Activated CD8-positive, alpha-beta T cell treated with anti-CD3 and anti-CD28 coated beads, Interleukin-2, amount 10 ng/mL, durations not matched to agents 7 days and 5 days (primary cell): ENCODE results near the gene UBFD1. TPM values are rescaled to one million over a fixed set of nuclear protein-coding genes. Genes with fewer than 3 reads are reported as not detected.
A peak's percentile ranks its signal among the peaks of the same experiment; 100 is the strongest.
"Not testable (repeated sequence)": the region's sequence is repeated elsewhere in the genome, so short reads cannot be mapped to it uniquely, and the experiment has no call there.

Experiments used
- ATAC-seq: fragments of 150-1000 bp; cut with Tn5 transposase; one replicate; pipeline ENCODE4 v1.10.0; 2021; ENCODE audit warnings: moderate library complexity
- CTCF ChIA-PET: fragments of 350-600 bp; sonication (Branson Sonifier 250); formaldehyde crosslinking; loops from one replicate; lab custom pipeline; 2021; ENCODE audit warnings: antibody characterized with exemption; lab: Charles Lee
- POLR2A ChIA-PET: fragments of 350-600 bp; sonication (Branson Sonifier 250); formaldehyde crosslinking; loops from one replicate; lab custom pipeline; 2021; ENCODE audit warnings: antibody characterized with exemption; lab: Charles Lee
- DNase-seq: peaks from one replicate; pipeline ENCODE4 v3.0.0-alpha.2; 2020
- H3K27ac Mint-ChIP-seq: one replicate; pipeline ENCODE4 v1.8.0; 2021; ENCODE audit warnings: mild to moderate bottlenecking, mixed read lengths
- H3K27me3 Mint-ChIP-seq: one replicate; pipeline ENCODE4 v1.8.0; 2021; ENCODE audit warnings: low read depth, mixed read lengths
- H3K36me3 Mint-ChIP-seq: one replicate; pipeline ENCODE4 v1.8.0; 2021; ENCODE audit warnings: low read depth, mixed read lengths
- H3K4me1 Mint-ChIP-seq: one replicate; pipeline ENCODE4 v1.8.0; 2021; ENCODE audit warnings: low read depth, mixed read lengths
- H3K4me3 Mint-ChIP-seq: one replicate; pipeline ENCODE4 v1.8.0; 2021; ENCODE audit warnings: mild to moderate bottlenecking, mixed read lengths
- H3K9me3 Mint-ChIP-seq: one replicate; pipeline ENCODE4 v1.8.0; 2022; ENCODE audit warnings: mixed read lengths; ENCODE audit not compliant: insufficient read depth
- total RNA-seq, 2 experiments: library from RNA; stranded (reverse); gene quantifications; one replicate each; pipeline ENCODE4 v1.2.3, GENCODE V29; 2021

Gene UBFD1, protein sequence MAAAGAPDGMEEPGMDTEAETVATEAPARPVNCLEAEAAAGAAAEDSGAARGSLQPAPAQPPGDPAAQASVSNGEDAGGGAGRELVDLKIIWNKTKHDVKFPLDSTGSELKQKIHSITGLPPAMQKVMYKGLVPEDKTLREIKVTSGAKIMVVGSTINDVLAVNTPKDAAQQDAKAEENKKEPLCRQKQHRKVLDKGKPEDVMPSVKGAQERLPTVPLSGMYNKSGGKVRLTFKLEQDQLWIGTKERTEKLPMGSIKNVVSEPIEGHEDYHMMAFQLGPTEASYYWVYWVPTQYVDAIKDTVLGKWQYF
- total RNA-seq = 10 to 100 TPM; 40.2 to 46.3 TPM

DNA sequence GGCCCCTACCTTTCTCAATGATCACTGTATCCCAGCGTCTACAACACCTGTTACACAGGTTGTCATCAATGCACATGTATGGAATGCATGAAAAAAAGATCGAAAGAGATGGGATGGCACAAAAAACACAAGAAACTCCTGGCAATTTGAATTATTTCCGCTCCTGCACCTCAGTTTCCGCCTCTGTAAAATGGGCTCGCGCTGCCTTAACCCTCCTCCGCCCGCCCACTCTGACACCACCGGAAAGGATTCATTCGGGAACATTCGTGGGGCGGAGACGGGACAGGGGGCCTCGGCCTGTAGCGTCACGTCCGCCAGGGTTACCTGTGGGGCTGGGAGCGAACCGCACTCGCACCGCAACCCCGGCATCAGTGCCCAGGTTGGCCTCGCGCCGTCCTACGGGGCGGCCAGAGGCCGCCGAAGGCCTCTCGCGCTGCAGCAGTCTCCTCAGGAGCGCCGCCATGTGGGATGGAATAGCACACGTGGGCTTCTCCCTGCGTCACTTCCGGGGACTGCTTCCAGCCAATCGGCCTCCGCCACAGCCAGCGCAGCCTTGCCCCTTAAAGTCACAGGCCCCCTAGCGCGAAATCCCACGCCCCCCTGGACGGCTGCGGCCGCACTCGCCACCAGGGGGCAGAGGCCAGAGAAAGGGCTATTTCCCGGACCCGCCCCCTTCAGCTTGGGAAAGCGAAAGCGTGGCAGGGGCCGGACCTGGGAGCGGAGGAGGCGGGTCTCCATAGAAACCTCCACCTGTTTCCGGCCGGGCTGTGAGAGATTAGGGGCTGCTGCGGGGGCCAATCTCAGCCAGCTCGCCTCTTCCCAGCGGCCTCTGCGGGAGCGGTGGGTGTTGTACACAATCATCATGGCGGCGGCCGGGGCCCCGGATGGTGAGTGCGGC lies at the start of gene UBFD1, which contains the start of gene EARS2:
UBFD1 (plus strand) TSS at position 847 of the 898 bp plus-strand sequence; CDS start at position 863, 16 bp downstream.
EARS2 (minus strand) TSS at position 470 of the 898 bp plus-strand sequence; CDS start at position 463, 7 bp downstream.
- ATAC-seq = peak; percentile 92
- ChIA-PET POLR2A (interaction anchor here (0.6 to 1.5 kb wide), 6 partner anchors 23 to 123 kb away, joined by 3 read pairs; partner anchors contain the start of genes GGA2 and NDUFAB1), CTCF (interaction anchor here (1.0 to 2.4 kb wide), 6 partner anchors 18 to 121 kb away, joined by 3 to 12 read pairs (median 4); no protein-coding TSS in a partner anchor)
- no peaks in the 10 kb centered on the region for H3K9me3 Mint-ChIP-seq
- H3K27me3 Mint-ChIP-seq = no peaks in the 10 kb centered on the region
- H3K36me3 Mint-ChIP-seq = peaks cover 22% of the 10 kb centered on the region
- H3K27ac Mint-ChIP-seq = peak within 1 kb of the TSS; percentile 94
- DNase-seq = peak; percentile 98
- H3K4me1 Mint-ChIP-seq = peaks cover 35% of the 10 kb centered on the region
- H3K4me3 Mint-ChIP-seq = peak within 1 kb of the TSS; percentile 95

DNA sequence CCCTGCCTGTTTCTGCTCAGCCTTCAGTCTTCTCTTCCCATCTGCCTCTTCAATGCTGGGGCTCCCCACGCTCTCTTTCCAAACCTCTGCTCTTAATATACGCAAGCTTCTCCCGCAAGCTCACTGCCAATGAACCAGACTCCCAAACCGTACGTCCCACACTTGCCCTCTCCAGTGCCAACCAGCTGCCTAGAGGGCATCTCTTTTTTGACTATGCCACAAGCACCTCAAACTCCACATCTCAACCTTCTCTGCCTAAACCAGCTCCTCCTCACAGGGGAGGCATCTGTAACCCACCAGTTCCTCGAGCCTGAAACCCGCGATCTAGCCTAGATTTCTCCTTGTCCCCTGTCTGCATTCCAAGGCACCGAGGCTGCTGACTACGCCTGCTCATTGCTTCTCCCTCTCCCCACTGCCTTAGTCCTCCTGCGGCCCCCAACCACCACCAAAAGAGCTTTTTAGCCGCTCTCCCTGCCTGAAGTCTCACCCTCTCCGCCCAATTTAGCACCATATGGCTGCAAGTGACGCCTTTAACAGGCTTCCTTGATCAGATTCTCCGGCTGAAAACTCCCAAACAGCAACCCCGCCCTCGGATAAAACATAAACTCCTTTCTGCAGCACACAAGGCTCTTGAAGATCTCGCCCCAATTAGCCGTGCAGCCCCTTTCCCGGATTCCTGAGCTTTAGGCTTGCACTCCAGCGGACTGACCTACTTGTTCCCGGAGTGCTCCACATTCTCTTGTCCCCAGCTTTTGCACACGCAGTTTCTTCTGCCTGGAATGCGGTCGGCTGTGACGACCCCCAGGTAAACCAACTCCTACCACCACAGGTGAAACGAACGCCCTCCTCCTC lies 48.7 kb upstream of the UBFD1 start:
- Mint-ChIP-seq H3K4me1 (peaks cover 71% of the 10 kb centered on the region), H3K27ac (peak overlapping the region; percentile 47), H3K27me3 (no peaks in the 10 kb centered on the region), H3K9me3 (no peaks in the 10 kb centered on the region), H3K36me3 (peaks cover 32% of the 10 kb centered on the region), H3K4me3 (peak overlapping the region; percentile 93)
- POLR2A ChIA-PET = interaction anchor here (1.2 to 1.4 kb wide), 2 partner anchors 49 to 117 kb away, joined by 3 read pairs; partner anchors contain the start of genes EARS2 and UBFD1
- DNase-seq = no peak
- no peak for ATAC-seq
- CTCF ChIA-PET = interaction anchor here (1.1 kb wide), 1 partner anchor 75 kb away, joined by 3 read pairs; no protein-coding TSS in a partner anchor

DNA sequence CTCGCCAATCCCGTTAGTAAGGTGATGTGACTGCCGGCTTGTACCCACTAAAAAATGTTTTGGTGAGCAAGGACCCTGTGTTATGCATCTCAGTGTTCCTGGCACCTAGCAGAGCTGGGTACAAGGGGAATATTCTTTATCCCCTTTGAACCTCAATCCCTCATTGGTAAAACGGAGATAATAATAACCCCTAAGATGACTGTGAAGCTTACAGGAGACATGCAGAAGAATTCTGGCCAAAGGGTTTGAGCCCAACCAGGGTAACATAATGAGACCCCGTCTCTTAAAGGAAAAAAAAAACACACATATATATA lies 48.1 kb upstream of the UBFD1 start:
- Mint-ChIP-seq H3K4me1 (peaks cover 71% of the 10 kb centered on the region), H3K9me3 (no peaks in the 10 kb centered on the region), H3K36me3 (peaks cover 34% of the 10 kb centered on the region)

DNA sequence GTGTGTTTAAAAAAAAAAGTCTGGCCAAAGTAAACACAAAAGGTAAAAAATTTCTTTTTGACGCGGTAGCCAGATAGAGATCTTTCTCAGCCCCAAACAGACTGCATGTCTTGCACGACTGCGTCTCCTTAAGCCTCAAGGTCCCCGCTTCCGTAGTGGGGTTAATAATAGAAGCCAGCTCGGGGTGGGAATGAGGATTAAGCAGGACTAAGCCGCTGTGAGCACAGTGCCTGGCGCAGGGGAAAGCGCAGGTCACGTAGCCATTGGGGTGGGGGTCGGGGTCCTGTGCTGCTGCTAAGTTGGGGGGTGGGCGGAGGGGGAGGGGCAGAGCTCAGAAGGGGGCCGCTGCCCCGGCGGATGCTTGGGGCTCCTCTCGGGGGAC lies 47.8 kb upstream of the UBFD1 start:
- peaks cover 37% of the 10 kb centered on the region for H3K36me3 Mint-ChIP-seq
- DNase-seq (peak; percentile 62), ATAC-seq (peak; percentile 56)
- H3K27me3 Mint-ChIP-seq = no peaks in the 10 kb centered on the region
- H3K4me1 Mint-ChIP-seq = peaks cover 71% of the 10 kb centered on the region
- no peaks in the 10 kb centered on the region for H3K9me3 Mint-ChIP-seq
- ChIA-PET CTCF (interaction anchor here (0.7 to 1.1 kb wide), 4 partner anchors 9 to 76 kb away, joined by 3 to 4 read pairs (median 3); no protein-coding TSS in a partner anchor), POLR2A (interaction anchor here (1.2 to 1.4 kb wide), 3 partner anchors 12 to 116 kb away, joined by 3 read pairs; partner anchors contain the start of genes EARS2 and UBFD1)
- peak overlapping the region; percentile 91 for H3K27ac Mint-ChIP-seq
- peak overlapping the region; percentile 93 for H3K4me3 Mint-ChIP-seq

More for the DNA sequence above, 48.1 kb upstream of the UBFD1 start:
- POLR2A ChIA-PET = interaction anchor here (1.2 to 1.4 kb wide), 3 partner anchors 13 to 116 kb away, joined by 3 read pairs; partner anchors contain the start of genes EARS2 and UBFD1
- CTCF ChIA-PET = interaction anchor here (0.7 to 1.1 kb wide), 2 partner anchors 74 to 76 kb away, joined by 3 read pairs; no protein-coding TSS in a partner anchor
- no peaks in the 10 kb centered on the region for H3K27me3 Mint-ChIP-seq
- DNase-seq = no peak
- peak overlapping the region; percentile 93 for H3K4me3 Mint-ChIP-seq
- H3K27ac Mint-ChIP-seq = peak overlapping the region; percentile 47
- ATAC-seq = no peak

DNA sequence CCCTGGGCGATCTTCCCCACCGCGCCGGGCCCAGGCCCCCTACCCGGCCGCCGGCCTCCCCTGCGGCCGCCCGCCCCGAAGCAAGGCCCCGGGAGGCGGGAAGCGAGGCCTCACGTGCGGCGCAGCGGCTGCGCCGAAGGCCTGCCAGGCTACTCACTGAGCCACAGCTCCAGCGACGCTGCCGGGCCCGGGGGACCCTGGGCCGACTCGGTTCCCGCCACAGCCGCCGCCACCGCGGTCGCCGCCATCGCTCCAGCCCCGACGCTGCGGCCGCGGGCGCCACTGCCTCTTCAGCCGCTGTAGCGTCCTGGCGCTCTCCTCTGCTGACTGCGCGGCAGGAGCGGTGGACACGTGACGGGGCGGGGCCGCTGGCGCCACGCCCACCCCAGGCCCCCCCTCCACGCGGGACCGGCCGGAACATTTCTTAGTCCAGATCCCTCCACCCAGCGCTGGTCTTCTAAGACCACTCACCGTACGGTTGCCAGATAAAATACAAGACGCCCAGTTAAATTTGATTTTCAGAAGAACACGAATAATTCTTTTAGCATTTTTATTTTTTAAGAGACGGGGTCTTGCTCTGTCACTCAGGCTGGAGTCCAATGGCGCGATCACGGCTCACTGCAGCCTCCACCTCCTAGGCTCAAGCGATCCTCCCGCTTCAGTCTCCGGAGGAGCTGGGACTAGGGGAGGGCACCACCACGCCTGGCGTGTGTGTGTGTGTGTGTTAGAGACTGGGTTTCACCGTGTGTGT lies 47.2 kb upstream of the UBFD1 start, which contains the start of gene GGA2:
GGA2 (minus strand) TSS at position 331 of the 751 bp plus-strand sequence; CDS start at position 248, 83 bp downstream.
- peak; percentile 83 for DNase-seq
- Mint-ChIP-seq H3K4me3 (peak within 1 kb of the TSS; percentile 93), H3K27ac (peak within 1 kb of the TSS; percentile 91), H3K4me1 (peaks cover 71% of the 10 kb centered on the region), H3K27me3 (no peaks in the 10 kb centered on the region), H3K9me3 (no peaks in the 10 kb centered on the region), H3K36me3 (peaks cover 38% of the 10 kb centered on the region)
- ChIA-PET CTCF (interaction anchor here (0.6 to 1.1 kb wide), 5 partner anchors 8 to 333 kb away, joined by 3 to 4 read pairs (median 3); no protein-coding TSS in a partner anchor), POLR2A (interaction anchor here (0.7 to 1.4 kb wide), 4 partner anchors 12 to 115 kb away, joined by 3 read pairs; partner anchors contain the start of genes EARS2 and UBFD1)
- ATAC-seq = peak; percentile 89

DNA sequence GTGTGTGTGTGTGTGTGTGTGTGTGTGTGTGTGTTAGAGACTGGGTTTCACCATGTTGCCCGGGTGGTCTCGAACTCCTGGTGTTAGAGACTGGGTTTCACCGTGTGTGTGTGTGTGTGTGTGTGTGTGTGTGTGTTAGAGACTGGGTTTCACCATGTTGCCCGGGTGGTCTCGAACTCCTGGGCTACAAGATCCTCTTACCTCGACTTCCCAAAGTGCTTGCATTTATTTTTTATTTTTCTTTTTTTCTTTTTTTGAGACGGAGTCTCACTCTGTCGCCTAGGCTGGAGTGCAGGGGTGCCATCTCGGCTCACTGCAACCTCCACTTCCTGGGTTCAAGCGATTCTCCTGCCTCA lies 46.6 kb upstream of the UBFD1 start:
- not testable (repeated sequence) for H3K27me3 Mint-ChIP-seq

DNA sequence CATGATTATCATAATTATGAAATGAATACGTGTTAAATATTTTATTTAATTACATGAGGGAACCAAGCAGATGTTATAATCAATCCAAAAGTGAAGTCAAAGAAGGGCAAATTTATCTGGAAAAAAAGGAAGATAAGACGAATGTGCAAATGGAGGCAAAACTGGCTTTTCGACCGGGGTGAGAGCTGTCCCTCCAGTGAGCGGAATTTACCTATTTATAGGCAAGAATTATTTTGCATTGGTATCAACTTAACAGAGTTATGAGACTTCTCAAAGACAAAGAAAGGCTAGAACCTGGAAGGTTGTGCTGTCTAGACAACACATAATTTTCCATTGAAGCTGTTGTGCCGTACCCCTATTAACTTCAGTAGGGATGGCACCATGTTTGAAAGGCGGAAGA lies 45.8 kb upstream of the UBFD1 start:
- H3K4me3 Mint-ChIP-seq = peak overlapping the region; percentile 51
- peaks cover 34% of the 10 kb centered on the region for H3K36me3 Mint-ChIP-seq
- H3K4me1 Mint-ChIP-seq = peaks cover 71% of the 10 kb centered on the region
- H3K27ac Mint-ChIP-seq = no peak overlapping the region
- ChIA-PET CTCF (interaction anchor here (0.6 kb wide), 1 partner anchor 556 kb away, joined by 4 read pairs; no protein-coding TSS in a partner anchor), POLR2A (interaction anchor here (0.6 kb wide), 1 partner anchor 1155 kb away, joined by 4 read pairs; no protein-coding TSS in a partner anchor)
- ATAC-seq (no peak), DNase-seq (no peak)
- H3K9me3 Mint-ChIP-seq = no peaks in the 10 kb centered on the region
- H3K27me3 Mint-ChIP-seq = no peaks in the 10 kb centered on the region

More for the DNA sequence above, 46.6 kb upstream of the UBFD1 start:
- not testable (repeated sequence) for ATAC-seq, H3K9me3 Mint-ChIP-seq, DNase-seq
- ChIA-PET CTCF (interaction anchor here (0.6 kb wide), 1 partner anchor 334 kb away, joined by 4 read pairs; no protein-coding TSS in a partner anchor), POLR2A (interaction anchor here (0.7 to 1.0 kb wide), 2 partner anchors 14 to 46 kb away, joined by 3 read pairs; partner anchors contain the start of genes EARS2 and UBFD1)
- peaks cover 71% of the 10 kb centered on the region for H3K4me1 Mint-ChIP-seq
- peak overlapping the region; percentile 87 for H3K27ac Mint-ChIP-seq
- peak overlapping the region; percentile 79 for H3K4me3 Mint-ChIP-seq
- peaks cover 38% of the 10 kb centered on the region for H3K36me3 Mint-ChIP-seq

DNA sequence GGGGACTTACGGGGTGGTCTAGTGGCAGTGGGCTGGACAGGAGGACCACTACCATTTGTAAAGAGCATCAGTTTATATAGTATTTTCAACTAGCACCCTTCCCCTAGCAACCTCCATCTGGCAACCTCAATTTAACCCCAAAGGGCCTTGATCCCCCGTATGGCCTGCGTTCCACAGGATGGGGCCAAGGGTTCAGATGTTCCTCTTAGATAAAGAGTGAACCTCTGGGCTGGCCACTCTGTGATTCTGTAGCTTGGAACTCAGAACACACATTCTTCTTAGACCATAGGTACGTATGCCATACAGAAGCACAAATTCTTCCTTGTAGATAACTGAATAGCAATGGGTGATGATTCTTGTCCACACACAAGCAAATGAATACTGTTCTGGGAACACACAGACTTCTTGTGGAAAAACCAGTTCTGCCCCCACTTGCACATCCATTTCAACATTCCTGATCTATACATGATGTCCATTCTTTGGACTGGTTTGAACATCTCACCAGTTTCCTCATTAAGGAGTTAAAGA lies 45.3 kb upstream of the UBFD1 start:
- H3K27me3 Mint-ChIP-seq = no peaks in the 10 kb centered on the region
- ATAC-seq = no peak
- no peak overlapping the region for H3K27ac Mint-ChIP-seq
- H3K36me3 Mint-ChIP-seq = peaks cover 31% of the 10 kb centered on the region
- CTCF ChIA-PET = interaction anchor here (0.6 kb wide), 1 partner anchor 556 kb away, joined by 4 read pairs; no protein-coding TSS in a partner anchor
- H3K9me3 Mint-ChIP-seq = no peaks in the 10 kb centered on the region
- POLR2A ChIA-PET = interaction anchor here (0.6 kb wide), 1 partner anchor 335 kb away, joined by 3 read pairs; no protein-coding TSS in a partner anchor
- H3K4me3 Mint-ChIP-seq = no peak overlapping the region
- H3K4me1 Mint-ChIP-seq = peaks cover 70% of the 10 kb centered on the region
- no peak for DNase-seq

DNA sequence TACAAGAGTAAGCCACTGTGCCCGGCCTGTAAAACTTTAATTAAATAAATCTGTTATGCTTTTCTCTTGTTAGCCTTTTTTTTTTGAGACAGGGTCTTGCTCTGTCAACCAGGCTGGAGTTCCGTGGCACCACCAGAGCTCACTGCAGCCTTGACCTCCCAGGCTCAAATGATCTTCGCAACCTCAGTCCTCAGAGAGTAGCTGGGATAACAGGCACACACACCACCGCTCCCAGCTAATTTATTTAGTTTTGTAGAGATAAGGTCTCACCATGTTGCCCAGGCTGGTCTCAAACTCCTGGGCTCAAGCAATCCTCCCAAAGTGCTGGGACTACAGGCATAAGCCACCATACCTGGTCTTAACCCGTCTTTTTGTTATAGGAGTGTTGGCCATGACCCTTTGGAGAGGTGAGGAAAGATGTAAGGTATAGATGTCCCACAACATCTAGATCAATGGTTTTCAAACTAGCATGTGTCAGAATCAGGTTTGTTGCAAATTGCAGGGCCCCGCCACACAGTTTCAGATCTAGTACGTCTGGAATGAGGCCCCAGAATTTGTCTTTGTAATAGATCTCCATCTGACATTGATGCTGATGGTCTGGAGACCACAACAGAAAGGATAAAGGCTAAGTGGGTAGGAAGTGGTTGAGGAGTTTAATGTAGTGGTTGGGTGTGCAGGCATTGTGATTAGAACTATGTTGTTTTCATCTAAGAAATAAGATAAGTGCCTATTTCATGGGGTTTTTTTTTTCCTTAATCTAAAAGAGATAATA lies 43.0 kb upstream of the UBFD1 start:
- ChIA-PET CTCF (interaction anchor here (1.0 to 1.5 kb wide), 3 partner anchors 15 to 82 kb away, joined by 3 to 5 read pairs (median 4); no protein-coding TSS in a partner anchor), POLR2A (interaction anchor here (1.3 kb wide), 1 partner anchor 10 kb away, joined by 4 read pairs; no protein-coding TSS in a partner anchor)
- peak; percentile 63 for ATAC-seq
- peak overlapping the region; percentile 75 for H3K27ac Mint-ChIP-seq
- no peaks in the 10 kb centered on the region for H3K27me3 Mint-ChIP-seq
- H3K36me3 Mint-ChIP-seq = peaks cover 31% of the 10 kb centered on the region
- no peaks in the 10 kb centered on the region for H3K9me3 Mint-ChIP-seq
- peak; percentile 80 for DNase-seq
- peaks cover 74% of the 10 kb centered on the region for H3K4me1 Mint-ChIP-seq
- H3K4me3 Mint-ChIP-seq = peak overlapping the region; percentile 45
